ENCODE measurements around the gene FKBP9.
"Not testable (repeated sequence)": the region's sequence is repeated elsewhere in the genome, so short reads cannot be mapped to it uniquely, and the experiment has no call there.

FKBP9 gene

DNA sequence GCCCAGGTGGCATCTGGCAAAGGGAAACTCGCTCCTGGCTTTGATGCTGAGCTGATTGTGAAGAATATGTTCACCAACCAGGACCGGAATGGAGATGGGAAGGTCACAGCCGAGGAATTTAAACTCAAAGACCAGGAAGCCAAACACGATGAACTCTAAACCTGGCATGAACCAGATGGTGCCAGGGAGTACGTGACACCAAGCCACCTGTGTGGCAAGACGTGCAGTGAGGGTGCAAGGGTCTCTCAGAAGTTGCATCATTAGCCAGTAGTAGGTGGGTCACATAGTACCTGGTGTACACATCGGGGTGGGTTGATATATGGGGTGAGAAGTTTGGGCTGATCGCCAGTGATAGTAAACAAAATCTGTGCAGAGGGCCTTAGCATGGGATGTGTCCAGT lies 48.0 kb downstream of the FKBP9 start:
- DNase-seq (ENCODE audit: low read depth) = not testable (repeated sequence)

DNA sequence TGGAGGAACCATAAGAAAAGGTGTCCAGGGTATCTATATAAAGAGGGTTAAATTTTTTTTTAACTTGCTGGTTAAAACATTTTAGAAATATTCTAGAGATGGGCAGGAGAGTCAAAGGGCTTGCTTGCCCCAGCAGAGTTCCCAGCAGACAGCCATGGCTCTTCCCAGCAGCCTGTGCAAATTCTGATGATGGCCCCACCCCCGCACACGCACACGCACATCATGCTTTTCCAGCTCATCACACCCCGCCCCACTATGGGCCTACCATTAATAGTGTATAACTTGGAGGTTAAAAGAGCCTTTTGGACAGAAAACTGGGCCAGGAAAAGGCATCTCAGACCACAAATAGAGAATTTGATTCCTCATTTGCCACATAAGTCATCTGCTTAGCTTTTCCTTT lies 48.5 kb downstream of the FKBP9 start:
- not testable (repeated sequence) for DNase-seq (ENCODE audit: low read depth)

DNA sequence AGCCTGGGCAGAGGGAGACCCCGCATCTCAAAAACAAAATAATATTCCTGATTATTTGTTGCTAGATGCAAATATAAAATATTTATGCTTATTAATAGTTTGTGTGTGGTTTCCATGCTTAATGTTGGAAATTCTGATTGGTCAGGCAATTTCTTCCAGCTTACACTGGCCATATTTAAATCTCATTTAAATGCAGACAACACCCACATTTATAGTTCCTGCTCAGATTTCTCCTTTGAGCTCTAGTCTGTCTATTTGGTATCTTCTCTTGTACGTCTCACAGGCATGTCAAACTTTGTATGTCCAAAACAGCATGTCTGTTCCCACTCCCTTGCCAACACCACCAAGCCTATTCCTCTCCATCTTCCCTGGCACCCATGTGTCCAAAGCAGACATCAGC lies 52.5 kb downstream of the FKBP9 start:
- DNase-seq (ENCODE audit: low read depth) = no peak

DNA sequence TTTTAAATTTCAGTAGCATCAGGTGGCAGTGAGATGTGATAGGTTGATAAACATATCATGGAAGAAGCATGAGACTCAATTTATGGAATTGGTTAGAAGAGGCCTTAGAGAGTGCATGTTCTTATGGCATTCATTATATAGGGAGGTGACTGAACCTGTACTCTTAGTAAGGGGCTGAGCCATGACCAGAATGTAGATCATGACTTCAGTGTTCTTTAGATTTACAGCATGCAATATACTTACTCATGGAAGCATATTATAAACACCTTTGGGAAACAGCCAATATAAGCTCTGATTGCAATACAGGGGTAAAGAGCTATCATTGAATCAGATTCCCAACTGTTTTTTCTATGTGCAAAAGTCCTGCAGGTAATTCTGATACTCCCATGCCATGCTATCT lies 55.1 kb downstream of the FKBP9 start:
- no peak for DNase-seq (ENCODE audit: low read depth)

DNA sequence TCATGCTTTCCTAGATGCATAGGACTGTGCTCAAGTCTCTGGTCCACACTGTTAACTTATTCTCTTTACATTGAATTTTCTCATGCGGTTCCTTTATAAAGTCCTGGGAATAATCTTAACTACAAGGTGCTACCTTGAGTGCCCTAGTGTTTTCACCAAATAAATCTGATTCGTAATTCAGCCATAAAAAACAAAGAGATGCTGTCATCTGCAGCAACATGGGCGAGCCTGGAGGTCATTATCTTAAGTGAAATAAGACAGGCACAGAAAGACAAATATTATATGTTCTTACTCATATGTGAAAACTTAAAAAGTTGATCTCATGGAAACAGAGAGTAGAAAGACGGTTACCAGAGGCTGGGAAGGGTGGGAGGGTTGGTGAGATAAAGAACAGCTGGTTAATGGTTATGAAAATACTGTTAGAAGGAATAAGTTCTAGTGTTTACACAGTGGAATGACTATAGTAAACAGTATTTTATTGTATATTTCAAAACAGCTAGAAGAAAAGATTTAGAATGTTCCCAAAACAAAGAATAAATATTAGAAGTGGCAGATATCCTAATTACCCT lies 67.0 kb downstream of the FKBP9 start:
- peak; percentile 19 for DNase-seq (ENCODE audit: low read depth)

DNA sequence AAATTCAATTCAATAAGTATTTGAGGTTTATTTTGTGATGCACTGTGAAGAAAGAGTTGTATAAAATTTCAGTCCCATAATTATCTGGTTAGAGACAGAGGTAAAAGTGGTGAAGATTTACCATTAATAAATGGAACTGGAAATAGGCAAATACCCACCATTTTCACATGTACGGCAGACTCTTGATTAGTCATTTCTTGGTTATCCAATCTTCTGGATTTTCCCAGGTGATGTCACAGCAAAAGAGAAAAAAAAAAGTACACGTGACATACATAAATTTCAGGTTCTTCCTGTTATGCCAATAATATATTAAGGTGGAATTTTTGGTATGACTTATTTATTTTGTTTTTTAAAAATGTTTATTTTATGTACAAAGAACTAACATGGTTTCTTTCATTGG lies 78.5 kb downstream of the FKBP9 start:
- DNase-seq (ENCODE audit: low read depth) = no peak

DNA sequence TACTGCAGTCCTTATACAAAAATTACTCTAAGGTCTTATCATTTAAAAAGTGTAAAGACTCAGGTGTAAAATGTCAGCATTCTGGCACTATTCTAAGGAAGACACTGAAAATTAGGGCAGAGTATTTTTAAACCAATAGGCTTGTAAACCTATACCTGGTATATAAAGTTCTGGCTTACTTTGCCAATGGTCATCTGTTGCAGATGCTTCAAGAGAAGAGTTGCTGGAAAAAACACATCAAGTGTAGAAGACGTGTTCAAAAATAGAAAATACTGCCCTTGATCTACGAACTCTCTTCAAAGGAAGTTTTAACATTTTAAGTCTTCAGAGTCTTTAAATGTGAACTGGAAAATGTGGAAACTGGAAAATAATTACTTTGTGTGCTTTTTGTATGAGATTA lies 81.4 kb downstream of the FKBP9 start:
- no peak for DNase-seq (ENCODE audit: low read depth)

DNA sequence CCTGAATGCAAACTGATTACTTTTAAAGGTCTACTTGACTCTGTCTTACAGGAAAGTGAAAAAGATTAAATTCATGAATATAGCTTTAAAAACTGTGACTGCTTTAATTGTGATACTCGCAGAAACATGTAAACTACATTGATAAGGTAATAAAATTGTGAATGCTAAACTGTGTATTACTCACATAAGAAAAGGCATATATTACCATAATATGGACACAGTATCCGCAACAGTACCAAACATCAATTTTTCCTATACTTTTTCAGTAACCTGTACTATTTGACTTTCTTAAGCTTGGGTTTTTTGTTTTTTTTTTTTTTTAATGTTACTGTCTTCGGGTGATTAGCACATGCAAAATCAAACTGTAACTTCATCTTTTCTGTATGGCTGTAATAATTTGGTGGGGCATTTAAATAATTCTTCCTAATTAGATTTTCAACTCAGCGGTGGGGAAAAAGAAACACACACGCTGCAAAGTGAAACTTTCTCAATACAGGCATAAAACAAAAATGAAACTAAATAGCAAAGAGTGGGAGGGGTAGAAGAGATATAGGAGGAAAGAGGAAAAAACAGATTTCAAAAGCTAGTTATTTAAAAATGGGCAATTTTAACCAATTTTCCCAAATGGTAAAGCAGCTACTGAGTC lies 82.1 kb downstream of the FKBP9 start:
- DNase-seq (ENCODE audit: low read depth) = peak; percentile 31

DNA sequence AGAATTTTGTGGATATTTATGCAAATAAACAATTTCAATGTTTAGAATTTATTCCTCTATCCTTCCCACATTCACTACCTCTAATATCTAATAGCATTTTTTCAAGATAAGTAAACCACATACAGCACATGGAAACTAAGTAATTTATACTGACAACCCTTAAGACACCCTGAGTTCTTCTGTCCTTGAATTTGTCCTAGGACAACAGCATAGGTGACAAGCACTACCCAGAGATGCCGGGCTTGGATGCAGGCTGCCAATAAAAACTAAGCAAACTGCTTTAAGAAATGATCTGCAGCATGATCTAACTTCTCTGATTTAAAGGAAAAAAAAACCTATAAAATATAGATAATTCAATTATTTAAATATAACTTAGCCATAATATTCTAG lies 82.7 kb downstream of the FKBP9 start:
- DNase-seq (ENCODE audit: low read depth) = no peak

DNA sequence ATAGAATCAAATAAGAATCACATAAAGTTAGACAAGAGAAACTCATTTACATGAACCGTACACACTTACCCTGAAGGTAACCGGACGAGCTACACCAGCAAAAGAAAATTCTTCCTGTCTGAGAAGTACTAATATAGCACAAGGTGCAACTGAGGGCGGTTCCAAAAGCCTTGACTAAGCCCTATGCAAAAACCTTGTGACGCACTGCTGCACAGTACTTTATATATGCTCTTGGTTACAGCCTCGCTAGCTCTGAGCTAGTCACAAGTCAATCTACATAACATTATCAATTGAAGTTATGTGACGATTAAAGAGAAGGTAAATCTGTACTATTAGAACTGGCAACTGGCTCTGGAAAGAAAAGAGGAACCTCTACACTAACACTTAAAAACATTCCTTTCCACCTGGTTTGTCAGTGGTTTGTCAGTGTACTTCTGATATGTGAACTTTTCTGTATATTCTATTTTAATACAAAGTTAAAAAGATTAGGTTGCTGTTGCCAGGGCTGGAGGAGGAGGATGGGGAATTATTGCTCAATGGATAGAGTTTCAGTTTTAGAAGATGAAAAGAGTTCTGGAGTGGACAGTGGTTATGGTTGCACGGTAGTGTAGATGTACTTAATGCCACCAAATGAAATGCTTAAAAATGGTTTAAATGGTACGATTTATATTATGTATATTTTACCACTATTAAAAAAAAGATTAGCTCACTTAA lies 83.7 kb downstream of the FKBP9 start:
- DNase-seq (ENCODE audit: low read depth) = peak; percentile 33

DNA sequence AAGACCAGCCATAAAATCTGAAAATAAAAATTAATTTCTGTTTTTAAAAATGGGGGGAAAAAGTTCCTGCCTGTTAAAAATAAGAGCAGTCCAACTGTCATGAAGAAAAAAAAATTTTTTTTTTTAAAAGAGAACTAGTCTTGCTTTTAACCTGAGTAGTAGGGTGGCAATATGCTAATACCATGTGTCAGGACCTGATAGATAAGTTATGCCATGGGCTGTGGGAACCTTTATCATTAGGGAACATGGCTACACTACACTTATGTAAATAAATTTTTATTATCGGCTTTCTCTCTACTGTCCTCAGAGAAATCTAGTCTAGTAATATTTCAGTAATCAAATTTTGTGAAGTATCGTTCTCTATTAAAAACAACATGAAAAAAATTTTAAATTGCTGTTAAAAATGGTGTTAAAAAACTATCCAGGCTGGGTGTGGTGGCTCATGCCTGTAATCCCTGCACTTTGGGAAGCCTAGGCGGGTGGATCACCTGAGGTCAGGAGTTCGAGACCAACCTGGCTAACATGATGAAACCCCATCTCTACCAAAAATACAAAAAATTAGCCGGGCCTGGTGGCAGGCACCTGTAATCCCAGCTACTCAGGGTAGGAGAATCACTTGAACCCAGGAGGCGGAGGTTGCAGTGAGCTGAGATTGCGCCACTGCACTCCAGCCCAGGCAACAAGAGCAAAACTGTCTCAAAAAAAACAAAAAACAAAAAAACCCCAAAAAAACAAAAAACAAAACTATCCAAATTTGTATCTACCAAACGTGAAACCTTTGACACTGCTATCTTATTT lies 84.6 kb downstream of the FKBP9 start:
- no peak for DNase-seq (ENCODE audit: low read depth)

DNA sequence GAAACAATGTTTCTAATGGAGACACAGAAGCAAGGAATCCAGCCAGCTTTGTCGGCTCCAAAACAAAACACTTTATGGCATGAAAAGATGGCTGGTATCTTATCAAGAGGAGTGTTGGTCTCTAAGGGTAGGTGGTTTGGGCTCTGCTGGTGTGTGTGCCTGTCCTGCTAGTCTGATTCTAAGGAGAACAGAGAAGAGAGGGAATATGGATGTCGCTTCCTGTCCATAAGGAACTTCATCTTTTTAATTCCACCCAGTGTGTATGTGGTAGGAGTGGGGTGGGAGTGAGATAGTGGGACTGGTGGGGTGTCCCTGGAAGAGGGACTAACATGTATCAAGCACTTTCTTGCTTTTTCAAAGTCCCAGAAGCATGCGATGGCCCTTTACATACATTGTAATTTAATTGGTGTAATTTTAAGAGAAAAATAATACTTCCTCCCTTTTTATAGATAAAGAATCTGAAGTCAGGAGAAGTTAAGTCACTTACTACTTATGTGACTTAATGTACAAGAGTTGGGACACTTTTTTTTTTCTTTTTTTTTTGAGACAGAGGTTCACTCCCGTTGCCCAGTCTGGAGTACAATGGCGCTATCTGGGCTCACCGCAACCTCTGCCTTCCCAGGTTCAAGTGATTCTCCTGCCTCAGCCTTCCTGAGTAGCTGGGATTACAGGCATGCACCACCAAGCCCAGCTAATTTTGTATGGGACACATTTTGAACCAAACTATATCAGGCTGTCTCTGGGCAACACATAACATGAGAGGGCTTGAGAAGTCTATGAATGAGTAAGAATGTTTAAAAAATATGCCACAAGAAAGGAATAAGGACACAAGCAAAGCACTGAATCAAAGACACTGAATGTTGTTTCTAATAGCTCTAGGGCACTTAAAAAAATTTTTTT lies 86.5 kb downstream of the FKBP9 start:
- DNase-seq (ENCODE audit: low read depth) = no peak

DNA sequence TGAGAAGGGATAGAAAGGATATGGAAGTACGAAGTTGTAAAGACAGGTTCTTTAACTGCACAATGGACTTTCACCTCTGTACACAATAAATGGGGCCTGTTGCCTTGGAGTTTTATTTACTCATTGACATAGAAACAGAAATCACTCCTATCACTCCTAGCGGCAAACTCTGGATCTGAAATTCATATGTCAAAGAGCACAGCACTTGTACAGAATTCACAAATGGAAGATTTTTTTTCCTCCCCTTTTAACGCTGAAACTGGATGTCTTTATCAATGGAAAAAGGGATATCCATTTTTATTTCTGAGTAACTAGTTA lies 87.1 kb downstream of the FKBP9 start:
- DNase-seq (ENCODE audit: low read depth) = no peak

DNA sequence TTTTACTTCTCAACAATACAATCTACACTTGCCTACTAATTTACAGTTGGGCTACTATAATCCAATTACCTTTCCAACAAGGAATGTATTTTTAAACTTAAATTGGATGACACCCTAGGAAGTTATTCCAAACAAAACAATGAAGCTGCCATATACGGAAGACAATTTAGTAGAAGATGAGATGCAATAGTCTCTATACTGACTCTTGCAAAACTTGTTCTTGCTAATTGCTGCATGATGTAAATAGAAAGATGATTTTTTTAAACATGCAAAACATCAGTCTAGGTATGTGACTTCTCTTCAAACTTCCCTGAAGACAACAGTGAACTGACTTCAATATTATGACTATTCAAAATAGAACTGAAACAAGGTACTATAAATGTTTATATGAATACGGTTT lies 87.7 kb downstream of the FKBP9 start:
- DNase-seq (ENCODE audit: low read depth) = no peak

DNA sequence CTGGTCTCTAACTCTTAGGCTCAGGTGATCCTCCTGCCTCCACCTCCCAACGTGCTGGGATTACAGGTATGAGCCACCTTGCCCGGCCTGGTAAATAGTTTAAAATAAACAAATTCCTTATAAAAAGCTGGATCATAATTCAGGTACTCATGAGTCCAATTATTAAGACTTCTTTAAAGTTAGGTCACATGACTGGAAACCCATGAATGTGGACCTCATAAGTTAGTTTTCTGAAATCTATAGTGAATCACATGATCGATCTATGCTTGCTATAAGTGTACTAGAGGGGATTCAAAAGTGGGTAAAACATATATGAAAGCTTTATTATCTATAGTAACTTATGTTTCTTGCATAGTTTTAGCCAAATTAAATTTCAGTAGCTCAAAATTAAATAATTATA lies 91.0 kb downstream of the FKBP9 start:
- no peak for DNase-seq (ENCODE audit: low read depth)

DNA sequence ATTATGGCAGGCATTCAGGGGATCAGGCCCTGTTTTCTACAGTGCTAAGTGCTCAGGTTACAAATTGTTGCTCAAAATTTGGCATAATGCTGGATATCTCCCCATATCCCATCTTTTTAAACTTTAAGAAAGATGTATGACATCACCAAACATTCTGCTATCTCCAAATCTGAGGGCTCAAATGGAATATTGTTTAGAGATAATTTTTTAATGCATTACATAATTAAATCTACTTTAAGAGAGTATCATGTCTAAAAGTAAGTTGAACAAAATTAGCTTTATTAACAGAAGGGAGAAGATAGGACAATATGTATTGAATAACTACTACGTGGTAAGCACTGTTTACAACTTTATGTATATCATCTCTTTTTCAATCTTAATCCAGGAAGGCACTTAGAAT lies 91.5 kb downstream of the FKBP9 start:
- DNase-seq (ENCODE audit: low read depth) = no peak

DNA sequence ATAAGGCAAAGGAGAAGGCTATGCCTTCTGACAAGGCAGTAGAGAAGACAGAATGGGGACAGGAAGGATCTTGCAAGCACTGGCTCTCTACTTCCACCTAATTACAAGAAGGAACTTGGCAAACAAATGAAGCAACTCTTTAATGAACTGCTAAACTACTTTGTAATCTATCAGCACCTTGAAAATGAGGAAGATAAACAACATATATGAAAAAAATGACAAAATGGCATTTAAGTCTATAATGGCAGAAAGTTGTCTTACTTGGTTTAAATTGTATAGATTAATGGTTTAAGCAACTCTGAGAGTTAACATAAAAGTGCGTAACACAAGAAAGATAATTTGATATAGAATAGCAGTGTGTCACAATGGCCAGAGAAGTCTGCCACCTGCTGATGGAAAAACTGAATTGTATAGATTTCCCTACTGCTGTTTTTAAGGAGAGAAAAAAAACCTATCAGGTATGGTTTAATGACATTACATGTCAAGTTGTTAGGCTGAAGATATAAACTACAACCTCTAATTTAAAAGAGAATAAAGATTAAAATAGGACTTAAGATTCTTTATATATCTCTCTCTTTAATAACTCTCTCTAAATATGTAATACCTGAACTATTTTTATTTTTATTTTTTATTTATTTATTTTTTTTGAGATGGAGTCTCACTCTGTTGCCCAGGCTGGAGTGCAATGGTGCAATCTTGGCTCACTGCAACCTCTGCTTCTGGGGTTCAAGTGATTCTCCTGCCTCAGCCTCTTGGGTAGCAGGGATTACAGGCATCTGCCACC lies 93.5 kb downstream of the FKBP9 start:
- DNase-seq (ENCODE audit: low read depth) = peak; percentile 52

DNA sequence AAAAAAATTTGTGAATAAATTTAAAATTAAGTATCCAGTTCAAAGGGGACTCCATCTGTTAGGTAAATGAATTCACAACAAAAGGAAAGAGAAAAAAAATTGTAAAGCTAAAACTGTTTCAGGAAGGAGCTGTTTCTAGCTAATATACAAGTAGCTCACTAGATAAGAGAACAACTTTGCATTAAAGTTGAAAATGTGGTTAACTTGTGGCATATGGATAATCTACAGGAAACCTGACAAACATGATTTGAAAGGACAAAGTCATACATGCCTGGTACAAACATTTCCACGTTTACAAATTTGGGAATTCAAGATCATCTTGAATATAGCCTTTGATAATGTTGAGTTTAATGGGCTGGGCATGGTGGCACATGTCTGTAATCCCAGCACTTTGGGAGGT lies 96.5 kb downstream of the FKBP9 start:
- no peak for DNase-seq (ENCODE audit: low read depth)

DNA sequence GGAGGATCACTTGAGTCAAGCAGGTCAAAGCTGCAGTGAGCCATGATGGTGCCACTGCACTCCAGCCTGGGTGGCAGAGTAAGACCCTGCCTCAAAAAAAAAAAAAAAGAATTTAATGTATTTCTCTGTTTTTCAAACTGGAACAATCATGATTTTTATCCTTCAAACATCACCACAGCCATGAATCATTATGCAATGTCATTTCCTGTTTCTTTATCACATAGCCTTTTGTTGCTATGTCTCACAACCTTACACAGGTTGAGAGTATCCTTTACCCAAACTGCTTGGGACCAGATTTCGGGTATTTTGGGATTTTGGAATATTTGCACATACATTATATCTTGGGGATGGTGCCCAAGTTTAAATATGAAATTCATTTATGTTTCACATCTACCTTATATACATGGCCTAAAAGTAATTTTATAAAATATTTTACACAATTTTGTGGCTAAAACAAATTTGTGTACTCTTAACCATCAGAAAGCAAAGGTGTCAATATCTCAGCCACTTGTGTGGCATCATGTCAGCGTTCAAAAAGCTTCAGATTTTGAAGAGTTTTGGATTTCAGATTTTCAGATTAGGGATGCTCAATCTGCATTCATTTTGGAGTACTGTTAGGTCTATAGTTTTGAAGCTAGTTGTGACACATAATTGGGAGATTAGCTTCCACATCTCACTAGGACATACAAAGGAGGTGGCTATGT lies 97.2 kb downstream of the FKBP9 start:
- DNase-seq (ENCODE audit: low read depth) = peak; percentile 34

DNA sequence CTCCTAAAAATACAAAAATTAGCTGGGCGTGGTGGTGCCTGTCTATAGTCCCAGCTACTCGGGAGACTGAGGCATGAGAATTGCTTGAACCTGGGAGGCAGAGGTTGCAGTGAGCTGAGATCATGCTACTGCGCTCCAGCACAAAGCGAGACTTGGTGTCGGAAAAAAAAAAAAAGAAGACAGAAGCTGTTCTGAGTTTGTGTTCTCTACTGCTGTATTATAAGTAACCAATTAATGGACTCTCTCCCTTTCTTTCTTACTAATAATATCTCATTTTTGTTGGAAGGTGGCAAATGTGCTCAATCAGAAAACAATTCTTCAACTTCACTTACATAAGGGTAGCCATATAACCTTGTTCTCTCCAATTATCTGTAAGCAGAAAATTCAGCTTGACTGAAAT lies 97.9 kb downstream of the FKBP9 start:
- no peak for DNase-seq (ENCODE audit: low read depth)
